Measurements from ENCODE around the gene FBXO33.

The FBXO33 gene

GRCh38 chr14:39469094-39469710 lies 37.0 kb upstream of the FBXO33 start:
- Histone ChIP-seq H3K9ac (ENCODE audit: low read length) (no peak overlapping the region), H3K9me2 (ENCODE audit: low read depth, low read length) (no peaks in the 10 kb centered on the region), H3F3A (ENCODE audit: insufficient read depth, low read length) (no peaks in the 10 kb centered on the region), H4K20me1 (ENCODE audit: insufficient read depth, low read length) (no peaks in the 10 kb centered on the region), H3K27ac (ENCODE audit: low read depth, low read length, poor library complexity, severe bottlenecking) (no peak overlapping the region), H3K4me2 (ENCODE audit: low read length) (no peak overlapping the region), H3K36me3 (ENCODE audit: insufficient read depth, low read length) (no peaks in the 10 kb centered on the region), H3K4me3 (ENCODE audit: low read depth, low read length, poor library complexity, severe bottlenecking) (no peak overlapping the region), H2AFZ (ENCODE audit: low read length) (no peak overlapping the region), H3K79me2 (ENCODE audit: insufficient read depth, low read length) (no peaks in the 10 kb centered on the region), H3K4me1 (ENCODE audit: insufficient read depth, low read length, severe bottlenecking) (no peaks in the 10 kb centered on the region), H3K9me3 (ENCODE audit: low read length) (no peaks in the 10 kb centered on the region), H3K27me3 (ENCODE audit: insufficient read depth, low read length) (no peaks in the 10 kb centered on the region)
- peak; percentile 75 for TF ChIP-seq CTCF (IDR thresholded peaks at IDR 0.05; ENCODE audit: low read length)
- no peak for TF ChIP-seq EZH2 (IDR thresholded peaks at IDR 0.05; ENCODE audit: borderline replicate concordance, low read length)

- Histone ChIP-seq H3K4me1 (ENCODE audit: insufficient read depth, low read length, severe bottlenecking) (no peaks in the 10 kb centered on the region), H3K27me3 (ENCODE audit: insufficient read depth, low read length) (no peaks in the 10 kb centered on the region), H2AFZ (ENCODE audit: low read length) (no peak overlapping the region), H3K36me3 (ENCODE audit: insufficient read depth, low read length) (no peaks in the 10 kb centered on the region), H3K9me3 (ENCODE audit: low read length) (no peaks in the 10 kb centered on the region), H3K79me2 (ENCODE audit: insufficient read depth, low read length) (no peaks in the 10 kb centered on the region), H3K4me2 (ENCODE audit: low read length) (no peak overlapping the region), H3K4me3 (ENCODE audit: low read depth, low read length, poor library complexity, severe bottlenecking) (no peak overlapping the region), H4K20me1 (ENCODE audit: insufficient read depth, low read length) (no peaks in the 10 kb centered on the region), H3K9me2 (ENCODE audit: low read depth, low read length) (no peaks in the 10 kb centered on the region), H3K27ac (ENCODE audit: low read depth, low read length, poor library complexity, severe bottlenecking) (no peak overlapping the region), H3F3A (ENCODE audit: insufficient read depth, low read length) (no peaks in the 10 kb centered on the region), H3K9ac (ENCODE audit: low read length) (no peak overlapping the region)
- TF ChIP-seq CTCF (IDR thresholded peaks at IDR 0.05; ENCODE audit: low read length) (peak; percentile 76), EZH2 (IDR thresholded peaks at IDR 0.05; ENCODE audit: borderline replicate concordance, low read length) (no peak)
These were observed 35.8 kb upstream of the FBXO33 start for GRCh38 chr14:39467889-39468524.

- Histone ChIP-seq H3K27ac (ENCODE audit: low read depth, low read length, poor library complexity, severe bottlenecking) (no peak overlapping the region), H3K9me3 (ENCODE audit: low read length) (no peaks in the 10 kb centered on the region), H3F3A (ENCODE audit: insufficient read depth, low read length) (no peaks in the 10 kb centered on the region), H4K20me1 (ENCODE audit: insufficient read depth, low read length) (no peaks in the 10 kb centered on the region), H3K9ac (ENCODE audit: low read length) (no peak overlapping the region), H3K27me3 (ENCODE audit: insufficient read depth, low read length) (no peaks in the 10 kb centered on the region), H3K4me3 (ENCODE audit: low read depth, low read length, poor library complexity, severe bottlenecking) (no peak overlapping the region), H3K4me2 (ENCODE audit: low read length) (no peak overlapping the region), H3K9me2 (ENCODE audit: low read depth, low read length) (no peaks in the 10 kb centered on the region), H3K79me2 (ENCODE audit: insufficient read depth, low read length) (no peaks in the 10 kb centered on the region), H2AFZ (ENCODE audit: low read length) (no peak overlapping the region), H3K4me1 (ENCODE audit: insufficient read depth, low read length, severe bottlenecking) (no peaks in the 10 kb centered on the region), H3K36me3 (ENCODE audit: insufficient read depth, low read length) (no peaks in the 10 kb centered on the region)
- TF ChIP-seq EZH2 (IDR thresholded peaks at IDR 0.05; ENCODE audit: borderline replicate concordance, low read length) (no peak), CTCF (IDR thresholded peaks at IDR 0.05; ENCODE audit: low read length) (no peak)
These were observed 27.7 kb upstream of the FBXO33 start for GRCh38 chr14:39459795-39460478.

All from OCI-LY1 (cell line).